NK-92 (cell line): ENCODE results near the gene ERG.

ENCODE experiments used
- DNase-seq: peaks from one replicate; lab custom pipeline; 2025; ENCODE audit not compliant: unreplicated experiment; lab: John Stamatoyannopoulos, UW

The ERG gene, protein sequence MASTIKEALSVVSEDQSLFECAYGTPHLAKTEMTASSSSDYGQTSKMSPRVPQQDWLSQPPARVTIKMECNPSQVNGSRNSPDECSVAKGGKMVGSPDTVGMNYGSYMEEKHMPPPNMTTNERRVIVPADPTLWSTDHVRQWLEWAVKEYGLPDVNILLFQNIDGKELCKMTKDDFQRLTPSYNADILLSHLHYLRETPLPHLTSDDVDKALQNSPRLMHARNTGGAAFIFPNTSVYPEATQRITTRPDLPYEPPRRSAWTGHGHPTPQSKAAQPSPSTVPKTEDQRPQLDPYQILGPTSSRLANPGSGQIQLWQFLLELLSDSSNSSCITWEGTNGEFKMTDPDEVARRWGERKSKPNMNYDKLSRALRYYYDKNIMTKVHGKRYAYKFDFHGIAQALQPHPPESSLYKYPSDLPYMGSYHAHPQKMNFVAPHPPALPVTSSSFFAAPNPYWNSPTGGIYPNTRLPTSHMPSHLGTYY

GRCh38 chr21:38498057-38498833 is at the start of gene ERG:
Gene ERG (minus strand): TSS chr21:38498477. CDS start chr21:38498380, 97 bp downstream.
- no peak for DNase-seq

- no peak for DNase-seq
These were observed 46.4 kb upstream of the ERG start for GRCh38 chr21:38544661-38545060.

DNA sequence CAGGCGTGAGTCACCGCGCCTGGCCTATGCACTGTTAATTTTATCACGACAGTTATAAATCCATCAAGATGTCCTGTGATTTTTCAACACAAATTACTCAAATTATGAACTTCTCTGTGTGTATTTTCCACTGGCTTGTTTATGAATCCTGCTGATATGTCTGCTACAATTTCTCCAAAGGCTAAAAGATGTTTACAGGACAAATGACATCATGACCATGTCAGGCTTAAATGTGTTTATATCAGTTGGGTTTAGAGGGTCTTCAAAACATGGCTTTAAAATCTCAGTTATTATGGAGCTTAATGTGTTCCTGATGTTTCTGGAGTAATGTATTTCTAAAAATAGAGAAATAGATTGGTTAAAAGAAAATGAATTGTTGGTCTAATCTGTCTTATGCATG is 44.0 kb upstream of the ERG start:
- no peak for DNase-seq

DNA sequence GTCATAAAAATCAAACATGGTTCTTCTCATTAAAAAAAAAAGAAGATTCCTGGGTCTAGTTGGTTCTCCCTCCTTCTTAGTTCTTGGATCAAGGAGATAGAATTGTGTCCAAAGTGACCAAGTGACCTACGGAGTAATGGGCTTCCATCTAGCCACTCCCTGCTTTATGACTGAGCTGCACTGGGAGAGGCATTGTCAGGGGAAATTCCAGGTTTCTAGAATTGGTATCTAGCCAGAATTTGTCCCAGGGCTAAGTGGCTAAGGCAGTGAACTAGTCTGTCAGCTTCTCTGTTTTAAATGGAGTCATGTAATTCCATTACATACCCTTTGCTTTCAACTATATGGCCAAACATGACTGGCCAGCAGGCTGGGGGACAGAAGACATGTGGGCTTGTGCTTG is 40.1 kb upstream of the ERG start:
- DNase-seq: no peak

- DNase-seq: no peak
These were observed 36.3 kb upstream of the ERG start for GRCh38 chr21:38534591-38534990.

GRCh38 chr21:38533887-38534286 is 35.6 kb upstream of the ERG start:
- DNase-seq: no peak

DNA sequence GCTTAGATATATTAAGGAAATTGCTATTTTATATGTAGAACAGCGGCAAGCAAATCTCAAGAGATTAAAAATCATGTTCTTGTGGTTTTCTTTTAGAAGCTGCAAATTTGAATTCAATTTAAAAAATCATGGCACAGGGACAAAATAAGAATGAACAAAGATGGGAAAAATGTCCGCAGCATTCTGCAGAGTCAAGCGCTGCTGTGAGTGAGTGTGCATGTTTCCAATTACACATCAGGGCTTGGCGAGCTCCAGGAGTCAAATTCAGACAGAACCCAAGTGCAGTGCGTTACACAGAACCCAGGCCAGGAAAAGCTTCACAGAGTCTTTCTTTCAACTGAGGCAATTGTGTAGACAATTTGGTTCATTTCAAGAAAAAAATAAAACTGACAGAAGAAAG is 33.3 kb upstream of the ERG start:
- DNase-seq: no peak

- no peak for DNase-seq
These were observed 32.8 kb upstream of the ERG start for GRCh38 chr21:38531039-38531541.

DNA sequence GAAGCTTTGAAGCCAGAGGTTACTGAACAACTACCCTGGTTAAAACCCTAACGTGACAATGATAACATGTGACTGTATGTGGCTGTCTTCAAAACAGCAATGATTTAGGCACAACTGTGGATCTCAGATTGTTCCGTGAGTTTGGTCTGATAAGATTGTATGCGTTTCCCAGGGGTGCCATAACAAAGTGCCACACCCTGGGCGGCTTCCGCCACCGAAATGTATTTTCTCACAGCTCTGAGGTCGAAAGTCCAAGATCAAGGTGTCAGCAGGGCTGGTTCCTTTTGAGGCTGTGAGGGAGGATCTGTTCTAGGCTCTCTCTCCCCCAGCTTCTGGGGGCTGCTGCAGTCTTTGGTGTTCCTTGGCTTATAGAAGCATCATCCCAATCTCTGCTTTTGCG is 29.5 kb upstream of the ERG start:
- DNase-seq: no peak

DNA sequence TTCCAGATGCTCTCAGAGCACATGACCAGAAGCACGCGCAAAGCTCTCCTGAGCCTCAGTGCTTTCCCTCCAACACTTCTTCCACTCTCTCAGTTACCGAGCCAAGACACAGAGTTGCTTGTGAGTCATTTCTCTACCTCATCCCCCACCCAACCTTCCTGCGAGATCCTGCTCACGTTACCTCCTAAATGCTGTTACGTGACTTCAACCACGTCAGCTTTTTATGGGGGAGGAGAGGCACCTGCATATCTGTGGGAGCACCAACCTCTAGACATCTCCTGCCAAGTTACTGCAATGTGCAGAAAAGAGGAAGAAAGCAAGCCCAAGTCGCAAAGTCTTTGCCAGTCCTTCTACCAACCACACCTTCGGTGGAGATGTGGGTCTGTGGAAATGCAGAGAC is 27.2 kb upstream of the ERG start:
- DNase-seq: no peak

DNA sequence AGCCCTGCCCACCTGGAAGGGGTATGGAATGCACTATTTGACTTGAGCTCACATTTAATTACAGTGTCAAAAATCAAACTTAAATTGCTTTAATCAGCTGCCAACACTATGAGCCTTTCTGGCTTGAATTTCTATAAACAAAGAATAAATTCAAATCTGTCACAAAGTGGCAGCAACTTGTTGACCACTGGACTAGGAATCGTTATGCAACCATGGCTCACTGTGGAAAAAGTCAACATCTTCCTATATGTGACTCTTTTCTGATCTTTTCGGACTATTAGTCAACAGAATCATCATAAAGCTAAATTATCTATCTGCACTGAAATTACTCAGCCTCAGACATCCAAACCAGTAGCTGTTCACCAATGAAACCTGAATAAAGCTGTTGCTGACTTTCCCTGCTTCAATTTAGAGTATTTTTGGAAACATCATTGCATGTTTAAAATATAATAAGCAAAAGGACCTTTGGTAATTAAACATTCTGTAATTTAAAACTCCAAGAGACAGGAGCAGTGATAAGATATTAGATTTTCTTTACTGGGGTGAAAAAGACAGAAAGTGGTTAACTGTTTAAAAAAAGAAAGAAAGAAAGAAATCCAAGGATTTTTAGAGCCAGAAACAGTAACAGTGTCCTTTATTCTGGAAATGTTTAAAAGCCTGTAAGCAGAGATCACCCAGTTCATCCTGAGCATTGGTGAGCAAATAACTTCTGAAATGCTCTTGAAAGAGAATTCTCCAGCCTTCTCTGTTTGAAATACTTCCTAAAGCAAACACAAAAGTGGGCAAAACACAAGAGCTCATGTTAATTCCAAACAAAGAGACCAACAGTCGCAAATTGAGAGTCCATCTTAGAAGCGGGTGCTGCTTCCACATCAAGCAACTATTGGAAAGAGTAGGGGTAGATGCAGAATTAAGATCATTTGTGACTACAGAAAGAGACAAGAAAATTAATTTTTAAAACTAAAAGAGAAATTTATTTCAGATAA is 26.2 kb upstream of the ERG start:
- no peak for DNase-seq

DNA sequence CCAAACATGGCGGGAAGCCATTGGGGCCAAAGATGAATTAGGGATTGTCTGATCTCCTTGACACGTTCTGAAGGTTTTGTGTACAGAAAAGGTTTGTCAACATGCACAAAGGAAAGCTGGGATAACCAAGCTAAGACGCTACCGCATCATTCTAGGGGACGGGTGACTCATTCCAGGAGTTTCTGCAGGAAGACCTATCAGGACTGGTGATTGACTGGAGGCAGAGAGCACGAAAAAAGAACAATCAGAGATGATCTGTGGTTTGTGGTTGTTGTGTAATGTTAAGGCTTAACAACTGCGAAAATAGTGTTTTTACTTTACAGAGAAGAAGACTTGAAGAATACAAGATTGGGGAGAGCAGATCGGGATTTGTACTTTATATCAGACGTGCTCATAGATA is 22.2 kb upstream of the ERG start:
- no peak for DNase-seq

GRCh38 chr21:38511662-38512243 is 13.5 kb upstream of the ERG start:
- no peak for DNase-seq

GRCh38 chr21:38511198-38511597 is 12.9 kb upstream of the ERG start:
- no peak for DNase-seq

- no peak for DNase-seq
These were observed 9.2 kb upstream of the ERG start for GRCh38 chr21:38507374-38507942.

DNA sequence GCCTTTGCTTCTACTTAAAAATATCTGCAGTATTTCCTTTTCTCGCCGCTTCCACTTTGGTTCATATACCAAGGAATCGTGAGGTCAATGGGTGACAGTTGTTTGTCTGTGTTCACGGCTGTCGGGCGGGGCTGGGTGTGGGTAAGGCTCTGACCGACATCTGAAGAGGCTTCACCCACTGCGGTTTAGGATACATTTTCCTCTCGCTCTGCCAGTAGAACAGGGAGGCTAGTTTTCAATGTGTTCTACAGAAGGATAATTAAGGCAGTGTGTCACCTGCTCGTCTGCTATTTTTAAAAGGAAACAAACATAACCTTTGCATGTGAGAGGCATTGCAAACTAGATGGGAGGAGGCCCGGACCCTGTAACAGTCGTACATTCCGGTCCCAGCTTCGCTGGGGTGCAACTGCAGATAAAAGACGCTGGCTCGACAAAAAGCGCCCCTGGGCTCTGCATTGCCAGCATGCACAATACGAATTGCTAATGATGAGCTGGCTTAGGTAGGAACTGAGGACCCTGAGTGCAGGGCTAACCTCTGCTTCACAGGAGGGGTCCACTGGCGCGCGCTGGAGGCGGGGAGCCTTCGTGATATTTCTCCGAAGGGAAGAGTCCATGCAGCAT is 8.5 kb upstream of the ERG start:
- no peak for DNase-seq

DNA sequence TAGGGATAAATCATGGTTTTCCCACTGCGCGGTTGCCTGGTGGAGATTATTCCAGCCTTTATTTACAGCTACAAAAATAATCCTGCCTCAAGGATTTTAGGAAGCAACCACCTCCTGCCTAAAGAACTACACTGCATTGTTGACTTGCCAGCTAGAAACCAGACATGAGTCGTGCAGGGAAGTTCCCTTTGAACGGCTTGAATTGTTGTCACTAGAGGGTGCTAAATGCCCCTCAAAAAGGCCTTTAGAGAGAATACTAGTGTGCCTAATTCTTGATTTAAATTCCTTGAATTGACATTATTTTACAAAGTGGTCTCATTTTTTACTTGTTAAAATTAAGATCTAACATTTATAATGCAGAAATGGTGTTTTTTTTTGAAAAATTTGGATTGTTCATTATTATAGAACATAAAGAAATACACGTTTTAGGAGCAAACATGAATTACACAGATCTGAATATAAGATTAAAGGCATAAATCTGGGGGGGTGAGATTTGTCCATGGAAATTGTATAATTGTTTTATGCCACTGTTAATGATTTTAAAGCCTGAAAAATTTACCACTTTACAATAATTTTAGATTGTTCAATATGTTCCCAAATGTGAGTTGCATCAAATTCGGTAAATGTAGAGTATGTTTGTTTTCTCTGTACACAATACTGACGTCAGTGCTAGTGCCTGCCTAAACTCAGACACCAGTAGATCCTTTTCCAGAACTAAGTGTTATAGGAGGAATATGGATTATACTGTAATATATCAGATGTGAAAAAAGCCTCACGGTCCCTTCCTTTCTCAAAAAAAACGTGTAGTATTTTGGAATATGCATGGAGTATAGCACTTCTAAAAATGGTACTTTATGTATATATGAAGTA is 7.6 kb upstream of the ERG start:
- DNase-seq: no peak

DNA sequence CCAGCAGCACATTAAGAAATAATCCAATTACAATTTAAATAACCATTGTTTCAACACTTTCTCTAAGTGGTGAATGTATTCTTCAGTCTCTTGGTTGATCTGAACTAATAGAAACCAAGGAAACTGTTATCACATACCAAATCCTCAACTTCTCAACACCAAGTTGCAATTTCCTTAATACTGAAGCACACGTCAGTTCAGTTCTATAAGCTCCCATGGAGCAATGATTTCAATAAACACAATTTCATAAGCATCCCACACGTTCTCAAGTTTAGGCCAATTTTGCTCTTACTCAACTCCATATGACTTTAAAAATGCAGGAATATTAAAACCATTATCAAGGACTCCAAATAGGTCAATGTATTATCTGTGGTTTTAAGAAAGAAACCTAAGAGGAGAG is 5.8 kb upstream of the ERG start:
- DNase-seq: no peak

DNA sequence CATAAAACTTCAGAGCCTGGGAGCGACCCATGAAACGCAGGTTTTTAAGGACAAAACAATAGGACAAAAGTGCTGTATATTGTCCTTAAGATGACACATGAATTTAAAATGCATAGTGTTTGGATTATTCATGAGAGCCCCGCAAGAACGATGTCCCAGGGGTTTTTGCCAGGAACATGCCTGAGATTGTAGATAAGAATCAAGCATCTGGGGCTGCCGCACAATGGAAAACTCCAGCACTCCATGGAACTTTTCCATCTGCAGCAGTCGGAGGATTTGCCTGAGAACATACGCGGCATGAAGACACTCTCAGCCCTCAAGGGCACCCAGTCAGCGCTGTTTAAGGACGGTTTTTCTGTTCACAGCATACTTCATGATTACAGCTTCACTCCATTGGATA is 5.3 kb upstream of the ERG start:
- no peak for DNase-seq
